WI38 (cell line): ENCODE results near the gene ALPG.

Source experiments
- H3K4me3 ChIP-seq: 2 replicates; pipeline ENCODE4 v1.5.1; 2011; ENCODE audit warnings: low read depth, mild to moderate bottlenecking, control low read depth, low read length
- CTCF ChIP-seq: IDR thresholded peaks from 2 replicates; pipeline ENCODE4 v1.5.1; 2012; ENCODE audit warnings: low read depth, mild to moderate bottlenecking, control low read depth, low read length

ALPG gene

GRCh38 chr2:232412986-232413385, 6.3 kb downstream of the ALPG start:
- H3K4me3 ChIP-seq: no peak overlapping the region
- no peak for TF ChIP-seq CTCF

GRCh38 chr2:232415138-232415690, 8.6 kb downstream of the ALPG start:
- H3K4me3 ChIP-seq: no peak overlapping the region
- TF ChIP-seq CTCF: no peak

GRCh38 chr2:232415736-232416520, 9.3 kb downstream of the ALPG start:
- H3K4me3 ChIP-seq: no peak overlapping the region
- no peak for TF ChIP-seq CTCF

- no peak overlapping the region for H3K4me3 ChIP-seq
- TF ChIP-seq CTCF: no peak
These were observed 10.2 kb downstream of the ALPG start for GRCh38 chr2:232416521-232417470.

- no peak overlapping the region for H3K4me3 ChIP-seq
- TF ChIP-seq CTCF: no peak
These were observed 10.8 kb downstream of the ALPG start for GRCh38 chr2:232417489-232417888.

GRCh38 chr2:232418056-232418455, 11.4 kb downstream of the ALPG start:
- TF ChIP-seq CTCF: no peak
- H3K4me3 ChIP-seq: no peak overlapping the region
